Activated naive CD4-positive, alpha-beta T cell treated with Interleukin-2 at 50 U/mL for 16 hours (primary cell): ENCODE results near the gene ERI3.

Source experiments
- DNase-seq: peaks from one replicate; pipeline ENCODE4 v3.0.0-alpha.2; 2020

The ERI3 gene

GRCh38 chr1:44200336-44200735 lies 154.7 kb downstream of the ERI3 start:
- DNase-seq, result no peak

GRCh38 chr1:44174630-44175029 lies 180.4 kb downstream of the ERI3 start:
- no peak for DNase-seq
